OCI-LY7 (cell line): ENCODE measurements around the gene SCN5A. TPM values are rescaled to one million over a fixed set of nuclear protein-coding genes. Genes with fewer than 3 reads are reported as not detected.

Experiments
- BruUV-seq: library from RNA; stranded (reverse); fragments of 400-500 nt; replicated peaks from 2 replicates; lab custom pipeline; 2021; lab: Mats Ljungman, UMichigan
- CTCF ChIA-PET: fragments of 300-600 bp; sonication (Branson Sonifier 250); formaldehyde crosslinking; loops from one replicate; lab custom pipeline; 2022; ENCODE audit warnings: antibody characterized with exemption; ENCODE audit not compliant: unreplicated experiment; lab: Charles Lee
- POLR2A ChIA-PET: fragments of 300-600 bp; sonication (Branson Sonifier 250); formaldehyde crosslinking; loops from one replicate; lab custom pipeline; 2022; ENCODE audit warnings: antibody characterized with exemption; lab: Charles Lee
- DNase-seq: peaks from one replicate; pipeline ENCODE4 v3.0.0-alpha.2; 2015; ENCODE audit warnings: low spot score
- H2AFZ ChIP-seq: fragments of 200-600 bp; sonication (generic), shearing (Covaris generic); 2 replicates; pipeline ENCODE4 v1.6.1; 2014; ENCODE audit warnings: mild to moderate bottlenecking, antibody characterized with exemption, low read length, moderate library complexity
- H3K27ac ChIP-seq: fragments of 200-600 bp; sonication (generic); 2 replicates; pipeline ENCODE4 v1.5.1; 2014; ENCODE audit warnings: mixed run types, low read depth, mild to moderate bottlenecking, moderate library complexity, low read length, inconsistent platforms; ENCODE audit not compliant: poor library complexity, severe bottlenecking
- H3K36me3 ChIP-seq: fragments of 200-600 bp; sonication (generic); 2 replicates; pipeline ENCODE4 v1.6.1; 2014; ENCODE audit warnings: mild to moderate bottlenecking, antibody characterized with exemption, low read length, moderate library complexity, mixed read lengths; ENCODE audit not compliant: insufficient read depth
- H3K4me1 ChIP-seq: fragments of 200-600 bp; sonication (generic); 2 replicates; pipeline ENCODE4 v1.5.1; 2014; ENCODE audit warnings: mild to moderate bottlenecking, low read length; ENCODE audit not compliant: insufficient read depth, poor library complexity, severe bottlenecking
- H3K4me2 ChIP-seq: fragments of 200-600 bp; sonication (generic); 2 replicates; pipeline ENCODE4 v1.6.1; 2014; ENCODE audit warnings: mild to moderate bottlenecking, low read length
- H3K4me3 ChIP-seq: fragments of 200-600 bp; sonication (generic); 2 replicates; pipeline ENCODE4 v1.5.1; 2014; ENCODE audit warnings: mild to moderate bottlenecking, low read depth, low read length; ENCODE audit not compliant: poor library complexity, severe bottlenecking
- H3K79me2 ChIP-seq: fragments of 200-600 bp; sonication (generic); 2 replicates; pipeline ENCODE4 v1.6.1; 2016; ENCODE audit warnings: low read depth, mild to moderate bottlenecking, low read length, moderate library complexity, mixed read lengths; ENCODE audit not compliant: insufficient read depth
- H3K9me2 ChIP-seq: fragments of 200-600 bp; sonication (generic); 2 replicates; pipeline ENCODE4 v1.6.1; 2016; ENCODE audit warnings: mild to moderate bottlenecking, low read length, mixed read lengths; ENCODE audit not compliant: insufficient read depth
- H3K9me3 ChIP-seq: fragments of 200-600 bp; sonication (generic); 2 replicates; pipeline ENCODE4 v1.6.1; 2014; ENCODE audit warnings: mild to moderate bottlenecking, mixed run types, low read length, mixed read lengths
- H4K20me1 ChIP-seq: fragments of 200-600 bp; sonication (generic); 2 replicates; pipeline ENCODE4 v1.6.1; 2014; ENCODE audit warnings: mild to moderate bottlenecking, antibody characterized with exemption, low read length, moderate library complexity, mixed read lengths; ENCODE audit not compliant: insufficient read depth
- EZH2phosphoT487 ChIP-seq: fragments of 200-600 bp; sonication (generic); IDR thresholded peaks from 2 replicates; pipeline ENCODE4 v1.6.1; 2018; ENCODE audit warnings: low read depth, borderline replicate concordance, mild to moderate bottlenecking, mixed run types, antibody characterized with exemption, low read length, moderate library complexity, mixed read lengths
- intact Hi-C: fragments of 100-400 bp; cut with micrococcal nuclease; formaldehyde crosslinking; loops from one replicate; pipeline ENCODE4 v1.10.0; 2022; ENCODE audit not compliant: unreplicated experiment
- total RNA-seq, 2 experiments: library from RNA; depleted of rRNA in 1 of 2; stranded (reverse); fragments of >200 nt in 1 of 2; shearing (Covaris generic) in 1 of 2; gene quantifications; 2 replicates each; pipeline ENCODE4 v1.2.3, GENCODE V29; 2014 to 2022
- TF ChIP-seq, protein P1 (sequence below): fragments of 200-600 bp; sonication (generic); conservative IDR thresholded peaks from 2 replicates; pipeline ENCODE4 v1.5.1; 2014; ENCODE audit warnings: mild to moderate bottlenecking, antibody characterized with exemption, low read length, moderate library complexity, mixed read lengths

SCN5A gene
- total RNA-seq, 2 experiments from 2014 or later, result not detected

DNA sequence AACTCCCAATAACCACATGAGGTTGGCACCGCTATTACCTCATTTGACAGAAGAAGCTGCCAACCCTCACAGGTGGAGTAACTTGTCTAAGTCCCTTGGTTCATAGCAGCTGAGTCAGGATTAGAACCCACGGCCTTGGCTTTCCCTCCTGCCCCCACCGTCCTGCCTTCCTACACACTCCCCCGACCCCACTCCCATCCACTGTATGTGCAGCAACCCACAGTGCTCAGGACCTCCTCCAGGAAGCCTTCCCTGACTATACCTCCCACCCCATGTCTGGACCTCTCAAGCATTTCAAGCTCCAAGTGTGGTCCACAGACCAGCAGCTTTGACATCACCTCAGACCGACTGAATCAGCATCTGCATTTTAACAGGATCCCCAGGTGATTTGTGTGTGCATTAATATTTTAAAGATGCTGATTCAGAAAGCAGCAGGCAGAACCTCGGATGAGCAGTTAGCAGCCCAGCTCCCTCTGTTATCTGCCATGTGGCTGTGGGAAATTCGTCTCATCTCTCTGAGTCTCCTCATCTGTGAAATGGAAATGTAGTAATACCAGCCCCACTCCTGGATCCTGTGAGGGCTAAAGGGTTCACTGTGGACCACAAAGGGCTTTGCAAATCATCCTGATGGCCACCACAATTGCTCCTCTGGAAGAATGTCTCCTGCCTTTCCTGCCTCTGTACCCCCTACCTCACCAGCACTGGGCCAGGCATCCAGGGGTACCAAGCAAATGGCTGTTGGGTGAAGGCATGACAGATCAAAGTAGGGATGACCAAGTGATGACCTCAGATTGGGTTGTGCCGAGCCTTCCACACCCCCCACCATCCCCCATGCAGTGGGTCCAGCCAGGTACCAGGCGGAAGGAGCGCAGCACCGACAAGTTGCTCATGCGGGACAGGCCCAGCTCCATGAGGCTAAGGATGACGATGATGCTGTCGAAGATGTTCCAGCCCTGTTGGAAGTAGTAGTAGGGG lies 62.7 kb downstream of the SCN5A start:
- Histone ChIP-seq H3K9me2 (no peaks in the 10 kb centered on the region), H3K4me1 (no peaks in the 10 kb centered on the region), H3K36me3 (no peaks in the 10 kb centered on the region), H3K27ac (no peak overlapping the region), H2AFZ (no peak overlapping the region), H3K9me3 (no peaks in the 10 kb centered on the region), H4K20me1 (no peaks in the 10 kb centered on the region), H3K4me2 (no peak overlapping the region), H3K4me3 (no peak overlapping the region), H3K79me2 (no peaks in the 10 kb centered on the region)
- intact Hi-C loops, result no loop called here
- no peak for DNase-seq
- TF ChIP-seq EZH2phosphoT487, result no peak
- TF ChIP-seq, protein P1, sequence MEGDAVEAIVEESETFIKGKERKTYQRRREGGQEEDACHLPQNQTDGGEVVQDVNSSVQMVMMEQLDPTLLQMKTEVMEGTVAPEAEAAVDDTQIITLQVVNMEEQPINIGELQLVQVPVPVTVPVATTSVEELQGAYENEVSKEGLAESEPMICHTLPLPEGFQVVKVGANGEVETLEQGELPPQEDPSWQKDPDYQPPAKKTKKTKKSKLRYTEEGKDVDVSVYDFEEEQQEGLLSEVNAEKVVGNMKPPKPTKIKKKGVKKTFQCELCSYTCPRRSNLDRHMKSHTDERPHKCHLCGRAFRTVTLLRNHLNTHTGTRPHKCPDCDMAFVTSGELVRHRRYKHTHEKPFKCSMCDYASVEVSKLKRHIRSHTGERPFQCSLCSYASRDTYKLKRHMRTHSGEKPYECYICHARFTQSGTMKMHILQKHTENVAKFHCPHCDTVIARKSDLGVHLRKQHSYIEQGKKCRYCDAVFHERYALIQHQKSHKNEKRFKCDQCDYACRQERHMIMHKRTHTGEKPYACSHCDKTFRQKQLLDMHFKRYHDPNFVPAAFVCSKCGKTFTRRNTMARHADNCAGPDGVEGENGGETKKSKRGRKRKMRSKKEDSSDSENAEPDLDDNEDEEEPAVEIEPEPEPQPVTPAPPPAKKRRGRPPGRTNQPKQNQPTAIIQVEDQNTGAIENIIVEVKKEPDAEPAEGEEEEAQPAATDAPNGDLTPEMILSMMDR, result no peak
- CTCF ChIA-PET, result no interaction called here
- POLR2A ChIA-PET, result no interaction called here
- no TSS peak for BruUV-seq

GRCh38 chr3:38585791-38586420 lies 63.6 kb downstream of the SCN5A start:
- no peaks in the 10 kb centered on the region for H3K9me3 ChIP-seq
- H3K9me2 ChIP-seq, result no peaks in the 10 kb centered on the region
- H3K36me3 ChIP-seq, result no peaks in the 10 kb centered on the region
- ChIA-PET CTCF (no interaction called here), POLR2A (no interaction called here)
- no peak overlapping the region for H2AFZ ChIP-seq
- TF ChIP-seq, protein P1, result no peak
- no peak for TF ChIP-seq EZH2phosphoT487
- no peaks in the 10 kb centered on the region for H3K4me1 ChIP-seq
- no peak overlapping the region for H3K4me2 ChIP-seq
- no TSS peak for BruUV-seq
- no peaks in the 10 kb centered on the region for H4K20me1 ChIP-seq
- DNase-seq, result no peak
- H3K4me3 ChIP-seq, result no peak overlapping the region
- no peaks in the 10 kb centered on the region for H3K79me2 ChIP-seq
- H3K27ac ChIP-seq, result no peak overlapping the region
- intact Hi-C loops, result no loop called here

DNA sequence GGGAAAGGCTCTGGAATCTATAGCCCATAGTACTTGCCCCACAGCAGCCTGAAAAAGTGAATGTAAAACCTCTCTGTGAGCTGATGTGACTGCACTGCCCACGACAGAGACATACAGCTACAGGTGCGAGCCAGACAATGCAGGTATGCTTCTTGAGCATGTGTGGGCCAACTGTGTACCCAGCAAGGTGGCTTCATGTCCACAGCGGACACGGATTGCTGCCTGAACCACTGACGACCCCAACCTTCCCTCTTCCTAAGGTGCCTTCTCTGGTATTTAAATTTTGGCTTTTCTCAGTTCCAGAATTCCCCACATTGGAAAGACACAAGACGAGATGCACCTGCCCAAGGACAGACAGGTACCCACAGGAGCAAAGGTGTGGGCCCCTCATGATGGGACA lies 65.8 kb downstream of the SCN5A start:
- BruUV-seq, result no TSS peak
- DNase-seq, result no peak
- intact Hi-C loops, result no loop called here
- no peaks in the 10 kb centered on the region for H3K9me2 ChIP-seq
- TF ChIP-seq EZH2phosphoT487, result no peak
- TF ChIP-seq, protein P1, result no peak
- no peaks in the 10 kb centered on the region for H3K4me1 ChIP-seq
- H3K27ac ChIP-seq, result no peak overlapping the region
- H3K4me3 ChIP-seq, result no peak overlapping the region
- POLR2A ChIA-PET, result no interaction called here
- CTCF ChIA-PET, result no interaction called here
- no peaks in the 10 kb centered on the region for H4K20me1 ChIP-seq
- no peaks in the 10 kb centered on the region for H3K79me2 ChIP-seq
- H3K36me3 ChIP-seq, result no peaks in the 10 kb centered on the region
- H2AFZ ChIP-seq, result no peak overlapping the region
- H3K4me2 ChIP-seq, result no peak overlapping the region
- H3K9me3 ChIP-seq, result no peaks in the 10 kb centered on the region
